B cell (primary cell): Measurements from ENCODE around the gene STARD4. TPM values are rescaled to one million over a fixed set of nuclear protein-coding genes. Genes with fewer than 3 reads are reported as not detected.

Source experiments
- ATAC-seq: fragments of 200-7000 bp; cut with Tn5 transposase; one replicate; pipeline ENCODE4 v1.10.0; 2021; ENCODE audit warnings: low read depth, mild to moderate bottlenecking, moderate number of reproducible peaks, moderate library complexity
- CTCF ChIA-PET: fragments of 350-600 bp; sonication (Branson Sonifier 250); formaldehyde crosslinking; loops from one replicate; lab custom pipeline; 2021; ENCODE audit warnings: antibody characterized with exemption, inconsistent platforms; lab: Charles Lee
- POLR2A ChIA-PET: fragments of 350-600 bp; sonication (Branson Sonifier 250); formaldehyde crosslinking; loops from one replicate; lab custom pipeline; 2021; ENCODE audit warnings: antibody characterized with exemption; lab: Charles Lee
- DNase-seq: peaks from one replicate; pipeline ENCODE4 v3.0.0; 2013
- H2AFZ ChIP-seq: 2 replicates; pipeline ENCODE4 v1.6.1; 2012; ENCODE audit warnings: mild to moderate bottlenecking, low read depth, low read length; ENCODE audit not compliant: insufficient read depth, poor library complexity, severe bottlenecking
- H3K27ac ChIP-seq, 2 donors: 1 replicate in 1 of 2; 2 replicates in 1 of 2; pipeline ENCODE4 v1.5.1; 2012 to 2013; ENCODE audit warnings: low read length in 2 of 2, mild to moderate bottlenecking in 2 of 2, moderate library complexity in 1 of 2
- H3K27me3 ChIP-seq, 4 experiments: fragments of 200-600 bp in 1 of 4; sonication (generic) in 1 of 4; replicated peaks in 1 of 4; 1 replicate in 2 of 4; 2 replicates in 2 of 4; pipeline versions ENCODE4 v1.6.1 to v1.7.0; 2013 to 2016; ENCODE audit warnings: low read length in 3 of 4, mild to moderate bottlenecking in 2 of 4, mixed read lengths in 1 of 4, moderate library complexity in 1 of 4; ENCODE audit not compliant: insufficient read depth in 4 of 4, control insufficient read depth in 3 of 4; ENCODE audit errors: control extremely low read depth in 1 of 4
- H3K36me3 ChIP-seq, 2 experiments: replicated peaks in 1 of 2; 1 replicate in 1 of 2; 2 replicates in 1 of 2; pipeline versions ENCODE4 v1.6.1 to v1.7.1; 2013; ENCODE audit warnings: low read length in 1 of 2; ENCODE audit not compliant: insufficient read depth in 2 of 2, control insufficient read depth in 1 of 2; ENCODE audit errors: control extremely low read depth in 1 of 2, extremely low read depth in 1 of 2
- H3K4me1 ChIP-seq, 2 donors: fragments of 200-600 bp in 1 of 2; sonication (generic) in 1 of 2; 1 replicate in 1 of 2; 2 replicates in 1 of 2; pipeline versions ENCODE4 v1.5.1 to v1.6.1; 2013 to 2017; ENCODE audit warnings: low read length in 2 of 2; ENCODE audit not compliant: control insufficient read depth in 2 of 2, insufficient read depth in 2 of 2
- H3K4me2 ChIP-seq: replicated peaks from 2 replicates; pipeline ENCODE3; 2012; ENCODE audit warnings: mild to moderate bottlenecking, low read depth, low read length; ENCODE audit not compliant: poor library complexity, severe bottlenecking
- H3K4me3 ChIP-seq, 5 experiments: fragments of 200-600 bp in 1 of 5; sonication (generic) in 1 of 5; 1 replicate in 3 of 5; 2 replicates in 2 of 5; pipeline versions ENCODE4 v1.5.1 to v1.7.0; 2011 to 2016; ENCODE audit warnings: low read length in 4 of 5, mild to moderate bottlenecking in 4 of 5, low read depth in 2 of 5, control low read depth in 1 of 5, moderate library complexity in 1 of 5; ENCODE audit not compliant: insufficient read depth in 1 of 5; ENCODE audit errors: control extremely low read depth in 1 of 5, extremely low read depth in 1 of 5
- H3K79me2 ChIP-seq: fragments of 200-600 bp; sonication (generic); one replicate; pipeline ENCODE4 v1.6.0; 2016; ENCODE audit warnings: low read length; ENCODE audit not compliant: control insufficient read depth, insufficient read depth
- H3K9ac ChIP-seq: fragments of 200-600 bp; sonication (generic); 2 replicates; pipeline ENCODE4 v1.6.1; 2017; ENCODE audit warnings: mild to moderate bottlenecking, low read length, moderate library complexity
- H3K9me3 ChIP-seq, 3 donors: one replicate each; pipeline versions ENCODE4 v1.6.1 to v1.7.1; 2013; ENCODE audit warnings: low read length in 2 of 3; ENCODE audit not compliant: control insufficient read depth in 2 of 3, insufficient read depth in 1 of 3; ENCODE audit errors: control extremely low read depth in 1 of 3
- H4K20me1 ChIP-seq: 2 replicates; pipeline ENCODE4 v1.6.0; 2012; ENCODE audit warnings: mild to moderate bottlenecking, low read length; ENCODE audit not compliant: insufficient read depth, control insufficient read depth, poor library complexity, severe bottlenecking
- H3K27ac Mint-ChIP-seq: one replicate; pipeline ENCODE4 v1.8.0; 2021; ENCODE audit warnings: mixed read lengths
- H3K27me3 Mint-ChIP-seq: one replicate; pipeline ENCODE4 v1.8.0; 2021; ENCODE audit warnings: mixed read lengths
- H3K4me1 Mint-ChIP-seq: one replicate; pipeline ENCODE4 v1.8.0; 2021; ENCODE audit warnings: mixed read lengths
- H3K4me3 Mint-ChIP-seq: one replicate; pipeline ENCODE4 v1.8.0; 2021; ENCODE audit warnings: mixed read lengths
- H3K9me3 Mint-ChIP-seq: one replicate; pipeline ENCODE4 v1.8.0; 2022; ENCODE audit warnings: mixed read lengths; ENCODE audit not compliant: insufficient read depth
- EZH2 ChIP-seq: IDR thresholded peaks from 2 replicates; pipeline ENCODE4 v1.6.1; 2012; ENCODE audit warnings: borderline replicate concordance, low read depth, mild to moderate bottlenecking, moderate library complexity, low read length; ENCODE audit not compliant: insufficient read depth, poor library complexity, severe bottlenecking
- WGBS: methylation state at CpG from one replicate; pipeline ENCODE4 v1.1.5; 2013; ENCODE audit warnings: missing lambda C conversion rate; ENCODE audit not compliant: insufficient coverage; 5-methylcytosine and 5-hydroxymethylcytosine counted together
- intact Hi-C: fragments of 100-400 bp; cut with micrococcal nuclease; formaldehyde crosslinking; loops from one replicate; pipeline ENCODE4 v1.10.0; 2022
- polyA plus RNA-seq: library from polyadenylated mRNA; depleted of rRNA; stranded (reverse); fragments of >200 nt; gene quantifications from 2 replicates; pipeline ENCODE4 v1.2.3, GENCODE V29; 2012
- total RNA-seq, 2 donors: library from RNA; stranded (reverse); fragments of 120-200 nt in 1 of 2; gene quantifications; 1 replicate in 1 of 2; 2 replicates in 1 of 2; pipeline versions ENCODE4 v1.2.3 to v1.2.4, GENCODE V29; 2013 to 2022
- TF ChIP-seq, protein P1 (sequence below): fragments of 200-600 bp; IDR thresholded peaks from one replicate; pipeline ENCODE4 v1.8.0; 2022; ENCODE audit warnings: antibody characterized with exemption, mild to moderate bottlenecking

Gene STARD4
- total and polyA plus RNA-seq, 2 donors (not counting 1 experiment from before 2014, with no cell fraction given) = 7.6 to 31.1 TPM

DNA sequence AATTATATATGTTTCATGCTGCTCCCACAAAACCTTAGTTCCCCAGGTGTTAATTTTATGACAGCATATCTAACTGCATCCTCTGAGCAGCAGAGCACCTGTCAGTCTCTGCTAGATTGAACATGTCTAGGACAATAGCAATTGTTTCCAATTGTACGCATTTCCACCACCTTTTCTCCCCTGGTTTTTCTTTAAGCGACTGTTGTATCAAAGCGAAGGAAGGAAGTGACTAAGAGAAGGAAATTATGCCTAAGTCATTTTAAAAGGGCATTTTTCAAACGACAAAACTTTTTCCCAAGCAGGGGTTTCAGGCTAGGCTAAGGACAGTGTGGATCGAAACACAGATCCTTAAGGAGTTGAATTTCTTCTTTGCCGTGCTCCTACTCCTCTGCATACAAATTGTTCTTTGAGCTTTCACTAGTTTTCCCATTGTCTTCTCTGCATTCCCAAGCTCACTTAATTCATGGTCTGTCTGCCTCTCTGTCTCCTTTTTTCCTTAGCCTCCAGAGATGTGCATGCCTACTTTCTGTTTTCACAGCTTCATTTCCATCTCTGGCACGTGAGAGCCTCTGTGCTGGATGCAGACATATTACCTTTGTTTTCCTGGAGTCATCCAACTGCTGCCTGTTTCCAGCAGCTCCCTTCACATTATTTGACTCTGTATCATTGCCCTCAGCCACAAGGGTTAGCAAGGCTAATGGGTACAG is 39.4 kb upstream of the STARD4 start:
- 50% methylated on average over 3 of the region's 7 CpGs for whole genome bisulfite sequencing
- peaks cover 2 to 4% of the 10 kb centered on the region in 2 donors for H3K4me1 ChIP-seq
- Mint-ChIP-seq H3K27ac (no peak overlapping the region), H3K27me3 (peaks cover 11% of the 10 kb centered on the region), H3K9me3 (no peaks in the 10 kb centered on the region), H3K4me3 (no peak overlapping the region), H3K4me1 (peaks cover 4% of the 10 kb centered on the region)
- no peak for ATAC-seq
- ChIA-PET CTCF (interaction anchor here (1.1 to 3.3 kb wide), 7 partner anchors 9 to 594 kb away, joined by 3 to 48 read pairs (median 4); no protein-coding TSS in a partner anchor), POLR2A (no interaction called here)
- peaks cover 0 to 3% (median 0%) of the 10 kb centered on the region in 4 experiments for H3K27me3 ChIP-seq
- no peak overlapping the region for H3K4me2 ChIP-seq
- no peaks in the 10 kb centered on the region for H3K79me2 ChIP-seq
- no peak overlapping the region for H2AFZ ChIP-seq
- no peak for TF ChIP-seq EZH2
- TF ChIP-seq, protein P1, sequence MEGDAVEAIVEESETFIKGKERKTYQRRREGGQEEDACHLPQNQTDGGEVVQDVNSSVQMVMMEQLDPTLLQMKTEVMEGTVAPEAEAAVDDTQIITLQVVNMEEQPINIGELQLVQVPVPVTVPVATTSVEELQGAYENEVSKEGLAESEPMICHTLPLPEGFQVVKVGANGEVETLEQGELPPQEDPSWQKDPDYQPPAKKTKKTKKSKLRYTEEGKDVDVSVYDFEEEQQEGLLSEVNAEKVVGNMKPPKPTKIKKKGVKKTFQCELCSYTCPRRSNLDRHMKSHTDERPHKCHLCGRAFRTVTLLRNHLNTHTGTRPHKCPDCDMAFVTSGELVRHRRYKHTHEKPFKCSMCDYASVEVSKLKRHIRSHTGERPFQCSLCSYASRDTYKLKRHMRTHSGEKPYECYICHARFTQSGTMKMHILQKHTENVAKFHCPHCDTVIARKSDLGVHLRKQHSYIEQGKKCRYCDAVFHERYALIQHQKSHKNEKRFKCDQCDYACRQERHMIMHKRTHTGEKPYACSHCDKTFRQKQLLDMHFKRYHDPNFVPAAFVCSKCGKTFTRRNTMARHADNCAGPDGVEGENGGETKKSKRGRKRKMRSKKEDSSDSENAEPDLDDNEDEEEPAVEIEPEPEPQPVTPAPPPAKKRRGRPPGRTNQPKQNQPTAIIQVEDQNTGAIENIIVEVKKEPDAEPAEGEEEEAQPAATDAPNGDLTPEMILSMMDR = no peak
- H3K9ac ChIP-seq = no peak overlapping the region
- H3K9me3 ChIP-seq = no peaks in the 10 kb centered on the region
- no peaks in the 10 kb centered on the region for H4K20me1 ChIP-seq
- no peaks in the 10 kb centered on the region for H3K36me3 ChIP-seq
- H3K27ac ChIP-seq = no peak overlapping the region
- no peak for DNase-seq
- intact Hi-C loops = loop anchor here (5.0 kb wide), 1 partner anchor 286 kb away; no protein-coding TSS in a partner anchor
- H3K4me3 ChIP-seq = no peak overlapping the region

DNA sequence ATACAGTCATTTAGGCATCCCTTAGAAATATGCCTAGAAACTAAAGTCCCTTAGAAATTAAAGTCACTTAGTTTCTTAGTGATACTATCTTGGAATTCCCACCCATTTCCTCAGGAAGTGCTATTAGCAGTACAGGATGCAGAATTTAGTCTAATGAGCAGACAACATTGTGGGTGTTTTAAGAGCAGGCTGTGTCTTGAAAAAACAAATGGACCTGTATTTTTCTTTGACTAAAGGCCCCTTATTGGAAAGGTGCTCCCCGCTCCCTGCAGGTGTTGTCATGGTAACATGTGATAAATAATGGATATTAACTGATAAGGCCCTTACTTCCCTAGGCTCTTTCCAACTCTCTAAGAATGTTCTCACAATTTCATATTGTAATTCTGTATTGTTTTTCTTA is 38.8 kb upstream of the STARD4 start:
- H3K9me3 ChIP-seq = no peaks in the 10 kb centered on the region
- ChIA-PET POLR2A (no interaction called here), CTCF (interaction anchor here (0.6 to 3.3 kb wide), 18 partner anchors 9 to 1207 kb away, joined by 3 to 48 read pairs (median 4); partner anchors contain the start of gene STARD4)
- no peak for TF ChIP-seq EZH2
- TF ChIP-seq, protein P1 = no peak
- no peak overlapping the region for H3K4me3 ChIP-seq
- no peak overlapping the region for H3K9ac ChIP-seq
- peaks cover 0 to 3% (median 0%) of the 10 kb centered on the region in 4 experiments for H3K27me3 ChIP-seq
- H3K36me3 ChIP-seq = no peaks in the 10 kb centered on the region
- H4K20me1 ChIP-seq = no peaks in the 10 kb centered on the region
- no peaks in the 10 kb centered on the region for H3K79me2 ChIP-seq
- DNase-seq (no peak), ATAC-seq (no peak)
- peaks cover 11% of the 10 kb centered on the region for H3K27me3 Mint-ChIP-seq
- no peaks in the 10 kb centered on the region for H3K9me3 Mint-ChIP-seq
- no peak overlapping the region for H3K4me3 Mint-ChIP-seq
- WGBS = no CpG with 5 or more reads among the region's 1 CpG
- peaks cover 2 to 4% of the 10 kb centered on the region in 2 donors for H3K4me1 ChIP-seq
- intact Hi-C loops = loop anchor here (5.0 kb wide), 1 partner anchor 286 kb away; no protein-coding TSS in a partner anchor
- no peak overlapping the region for H3K27ac Mint-ChIP-seq
- H3K4me2 ChIP-seq = no peak overlapping the region
- peaks cover 4% of the 10 kb centered on the region for H3K4me1 Mint-ChIP-seq
- no peak overlapping the region for H2AFZ ChIP-seq
- H3K27ac ChIP-seq = no peak overlapping the region
